Esophagus mucosa (tissue), 1 donor: ENCODE results near the gene MTX2. TPM values are rescaled to one million over a fixed set of nuclear protein-coding genes. Genes with fewer than 3 reads are reported as not detected.
"Not testable (repeated sequence)": the region's sequence is repeated elsewhere in the genome, so short reads cannot be mapped to it uniquely, and the experiment has no call there.

Source experiments
- ATAC-seq: fragments of 200-7000 bp; cut with Tn5 transposase; one replicate; pipeline ENCODE4 v1.9.1; 2020
- total RNA-seq: library from RNA; stranded (reverse); gene quantifications from one replicate; pipeline ENCODE4 v1.2.4, GENCODE V29; 2023
- donor health status: DM: yes; HTN: yes; CAD: no.

The MTX2 gene
- total RNA-seq, 1 donor from 2014 or later, result 25.5 TPM

- no peak for ATAC-seq
These were observed 22.1 kb downstream of the MTX2 start for GRCh38 chr2:176291335-176291734.

- no peak for ATAC-seq
These were observed 22.6 kb downstream of the MTX2 start for GRCh38 chr2:176291809-176292283.

GRCh38 chr2:176292608-176293007, 23.4 kb downstream of the MTX2 start:
- ATAC-seq, result no peak

GRCh38 chr2:176293334-176293733, 24.1 kb downstream of the MTX2 start:
- no peak for ATAC-seq

GRCh38 chr2:176297067-176297466, 27.8 kb downstream of the MTX2 start:
- no peak for ATAC-seq

- ATAC-seq, result no peak
These were observed 28.5 kb downstream of the MTX2 start for GRCh38 chr2:176297737-176298136.

- ATAC-seq, result not testable (repeated sequence)
These were observed 36.8 kb downstream of the MTX2 start for GRCh38 chr2:176306020-176306419.

- no peak for ATAC-seq
These were observed 48.0 kb downstream of the MTX2 start for GRCh38 chr2:176317199-176317598.

GRCh38 chr2:176317623-176318065, 48.4 kb downstream of the MTX2 start:
- no peak for ATAC-seq

GRCh38 chr2:176321916-176322315, 52.7 kb downstream of the MTX2 start:
- no peak for ATAC-seq

GRCh38 chr2:176324862-176325261, 55.6 kb downstream of the MTX2 start:
- ATAC-seq, result no peak

- peak; percentile 48 for ATAC-seq
These were observed 56.5 kb downstream of the MTX2 start for GRCh38 chr2:176325732-176326131.

GRCh38 chr2:176328149-176328548, 58.9 kb downstream of the MTX2 start:
- ATAC-seq, result no peak

- no peak for ATAC-seq
These were observed 61.4 kb downstream of the MTX2 start for GRCh38 chr2:176330612-176331011.

GRCh38 chr2:176331646-176332045, 62.4 kb downstream of the MTX2 start:
- no peak for ATAC-seq

GRCh38 chr2:176334729-176335128, 65.5 kb downstream of the MTX2 start:
- ATAC-seq, result no peak

GRCh38 chr2:176338395-176338794, 69.2 kb downstream of the MTX2 start:
- no peak for ATAC-seq

GRCh38 chr2:176339208-176339607, 70.0 kb downstream of the MTX2 start:
- no peak for ATAC-seq

- ATAC-seq, result no peak
These were observed 87.0 kb downstream of the MTX2 start for GRCh38 chr2:176356251-176356650.

GRCh38 chr2:176364273-176364977, 95.2 kb downstream of the MTX2 start:
- ATAC-seq, result no peak

GRCh38 chr2:176368349-176368748, 99.1 kb downstream of the MTX2 start:
- no peak for ATAC-seq

GRCh38 chr2:176370467-176371171, 101.4 kb downstream of the MTX2 start:
- ATAC-seq, result no peak

GRCh38 chr2:176373155-176373554, 103.9 kb downstream of the MTX2 start:
- ATAC-seq, result not testable (repeated sequence)

- ATAC-seq, result no peak
These were observed 109.1 kb downstream of the MTX2 start for GRCh38 chr2:176378323-176378722.
